Measurements from ENCODE around the gene CDH4. TPM values are rescaled to one million over a fixed set of nuclear protein-coding genes. Genes with fewer than 3 reads are reported as not detected.

CDH4 gene
- total RNA-seq, 1 donor from 2014 or later, result 3.2 TPM

- H3K36me3 ChIP-seq (ENCODE audit: insufficient read depth, low read length), result no peaks in the 10 kb centered on the region
- peak; percentile 41 for FAIRE-seq
- no peak overlapping the region for H3K27ac Mint-ChIP-seq (ENCODE audit: unreplicated experiment)
- no peaks in the 10 kb centered on the region for H3K27me3 ChIP-seq (ENCODE audit: insufficient read depth, low read length)
- no peak overlapping the region for H3K27ac ChIP-seq (ENCODE audit: low read depth, low read length)
- peaks cover 5% of the 10 kb centered on the region for H3K4me1 Mint-ChIP-seq (ENCODE audit: low read depth, unreplicated experiment)
- H3K4me3 ChIP-seq (ENCODE audit: insufficient read depth, low read depth, low read length), result no peak overlapping the region
- TF ChIP-seq EZH2 (IDR thresholded peaks at IDR 0.05; ENCODE audit: insufficient read depth, low read length), result no peak
- TF ChIP-seq, protein P1, sequence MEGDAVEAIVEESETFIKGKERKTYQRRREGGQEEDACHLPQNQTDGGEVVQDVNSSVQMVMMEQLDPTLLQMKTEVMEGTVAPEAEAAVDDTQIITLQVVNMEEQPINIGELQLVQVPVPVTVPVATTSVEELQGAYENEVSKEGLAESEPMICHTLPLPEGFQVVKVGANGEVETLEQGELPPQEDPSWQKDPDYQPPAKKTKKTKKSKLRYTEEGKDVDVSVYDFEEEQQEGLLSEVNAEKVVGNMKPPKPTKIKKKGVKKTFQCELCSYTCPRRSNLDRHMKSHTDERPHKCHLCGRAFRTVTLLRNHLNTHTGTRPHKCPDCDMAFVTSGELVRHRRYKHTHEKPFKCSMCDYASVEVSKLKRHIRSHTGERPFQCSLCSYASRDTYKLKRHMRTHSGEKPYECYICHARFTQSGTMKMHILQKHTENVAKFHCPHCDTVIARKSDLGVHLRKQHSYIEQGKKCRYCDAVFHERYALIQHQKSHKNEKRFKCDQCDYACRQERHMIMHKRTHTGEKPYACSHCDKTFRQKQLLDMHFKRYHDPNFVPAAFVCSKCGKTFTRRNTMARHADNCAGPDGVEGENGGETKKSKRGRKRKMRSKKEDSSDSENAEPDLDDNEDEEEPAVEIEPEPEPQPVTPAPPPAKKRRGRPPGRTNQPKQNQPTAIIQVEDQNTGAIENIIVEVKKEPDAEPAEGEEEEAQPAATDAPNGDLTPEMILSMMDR (IDR thresholded peaks at IDR 0.05; ENCODE audit: insufficient read depth, low read depth, low read length), result peak; percentile 71
- H3K27me3 Mint-ChIP-seq (ENCODE audit: low read depth, unreplicated experiment), result peaks cover 39% of the 10 kb centered on the region
- H3K9ac ChIP-seq (ENCODE audit: low read length), result no peak overlapping the region
- H3K4me2 ChIP-seq (ENCODE audit: low read length), result no peak overlapping the region
- peaks cover 6% of the 10 kb centered on the region for H3K9me3 ChIP-seq (ENCODE audit: insufficient read depth, low read depth, low read length)
- no peak overlapping the region for H2AFZ ChIP-seq (ENCODE audit: low read depth, low read length)
- no peak for DNase-seq (ENCODE audit: low read depth)
- H3K9me3 Mint-ChIP-seq (ENCODE audit: unreplicated experiment), result peaks cover 14% of the 10 kb centered on the region
- no peaks in the 10 kb centered on the region for H4K20me1 ChIP-seq (ENCODE audit: insufficient read depth, low read length)
- no peaks in the 10 kb centered on the region for H3K79me2 ChIP-seq (ENCODE audit: insufficient read depth, low read length)
- no peaks in the 10 kb centered on the region for H3K4me1 ChIP-seq (ENCODE audit: insufficient read depth, low read length)
- H3K36me3 Mint-ChIP-seq (ENCODE audit: low read depth, unreplicated experiment), result peaks cover 1% of the 10 kb centered on the region
- no peak overlapping the region for H3K4me3 Mint-ChIP-seq (ENCODE audit: unreplicated experiment)
Observed at GRCh38 chr20:61886721-61887595, 634.9 kb downstream of the CDH4 start.

GRCh38 chr20:61887596-61888093 is 635.6 kb downstream of the CDH4 start:
- Histone ChIP-seq H2AFZ (ENCODE audit: low read depth, low read length) (no peak overlapping the region), H3K27ac (ENCODE audit: low read depth, low read length) (no peak overlapping the region), H3K36me3 (ENCODE audit: insufficient read depth, low read length) (no peaks in the 10 kb centered on the region), H3K4me1 (ENCODE audit: insufficient read depth, low read length) (no peaks in the 10 kb centered on the region), H4K20me1 (ENCODE audit: insufficient read depth, low read length) (no peaks in the 10 kb centered on the region), H3K9me3 (ENCODE audit: insufficient read depth, low read depth, low read length) (peaks cover 8% of the 10 kb centered on the region), H3K79me2 (ENCODE audit: insufficient read depth, low read length) (no peaks in the 10 kb centered on the region), H3K9ac (ENCODE audit: low read length) (no peak overlapping the region), H3K4me2 (ENCODE audit: low read length) (no peak overlapping the region), H3K4me3 (ENCODE audit: insufficient read depth, low read depth, low read length) (no peak overlapping the region), H3K27me3 (ENCODE audit: insufficient read depth, low read length) (no peaks in the 10 kb centered on the region)
- Mint-ChIP-seq H3K27me3 (ENCODE audit: low read depth, unreplicated experiment) (peaks cover 41% of the 10 kb centered on the region), H3K36me3 (ENCODE audit: low read depth, unreplicated experiment) (peaks cover 1% of the 10 kb centered on the region), H3K9me3 (ENCODE audit: unreplicated experiment) (peaks cover 19% of the 10 kb centered on the region), H3K4me1 (ENCODE audit: low read depth, unreplicated experiment) (peaks cover 5% of the 10 kb centered on the region), H3K27ac (ENCODE audit: unreplicated experiment) (no peak overlapping the region), H3K4me3 (ENCODE audit: unreplicated experiment) (no peak overlapping the region)
- DNase-seq (ENCODE audit: low read depth) (no peak), FAIRE-seq (no peak)
- no peak for TF ChIP-seq EZH2 (IDR thresholded peaks at IDR 0.05; ENCODE audit: insufficient read depth, low read length)
- TF ChIP-seq, protein P1 (IDR thresholded peaks at IDR 0.05; ENCODE audit: insufficient read depth, low read depth, low read length), result no peak

All from astrocyte (in vitro differentiated cells and primary cell).